K562 (cell line): ENCODE data around the gene KISS1R. TPM values are rescaled to one million over a fixed set of nuclear protein-coding genes. Genes with fewer than 3 reads are reported as not detected.

Experiments
- BRF1 ChIP-seq: IDR thresholded peaks from 3 replicates; pipeline ENCODE4 v1.6.1; 2011; ENCODE audit warnings: borderline replicate concordance, mild to moderate bottlenecking; ENCODE audit not compliant: insufficient read length; ENCODE audit errors: extremely low read depth
- CBX3 ChIP-seq, 2 experiments: IDR thresholded peaks; 1 replicate in 1 of 2; 2 replicates in 1 of 2; pipeline ENCODE4 v1.6.1; 2012; ENCODE audit warnings: inconsistent platforms in 2 of 2, low read length in 2 of 2, borderline replicate concordance in 1 of 2, control low read depth in 1 of 2
- PHB ChIP-seq: fragments of 250-450 bp; sonication (Bioruptor Pico); IDR thresholded peaks from 2 replicates; pipeline ENCODE4 v1.5.0; 2021
- ZSCAN32 ChIP-seq: fragments of 450-650 bp; formaldehyde crosslinking; IDR thresholded peaks from 2 replicates; pipeline ENCODE4 v1.4.0; 2020; ENCODE audit warnings: mild to moderate bottlenecking, moderate library complexity
- polyA plus RNA-seq, 8 experiments: library from polyadenylated mRNA; depleted of rRNA in 4 of 8; stranded (reverse) in 5 of 8; unstranded in 3 of 8; fragments of >200 nt; fragmentation: Nextera tagmentation in 2 of 8; fragmentation: Illumina TruSeq in 1 of 8; extraction: Ambion mirVana in 2 of 8; extraction: Trizol in 1 of 8; gene quantifications; 2 replicates each; pipeline versions ENCODE4 v1.2.1 to v1.2.3, GENCODE V29; 2011 to 2014; ENCODE audit warnings: inconsistent platforms in 1 of 8, missing spikeins in 1 of 8
- total RNA-seq, 7 experiments: library from RNA; depleted of rRNA in 6 of 7; stranded (reverse); fragments of >200 nt in 6 of 7; fragmentation: Illumina TruSeq in 2 of 7; extraction: Trizol in 2 of 7; gene quantifications; 2 replicates each; pipeline versions ENCODE4 v1.2.1 to v1.2.3, GENCODE V29; 2011 to 2021; ENCODE audit warnings: low replicate concordance in 1 of 7
- TF ChIP-seq, protein P1 (sequence below): fragments of 450-650 bp; IDR thresholded peaks from 2 replicates; pipeline ENCODE4 v1.6.1; 2018; ENCODE audit not compliant: partially characterized antibody
- TF ChIP-seq, protein P2 (sequence below): fragments of 450-650 bp; IDR thresholded peaks from 2 replicates; pipeline ENCODE4 v1.6.1; 2017; ENCODE audit warnings: mild to moderate bottlenecking, moderate library complexity
- TF ChIP-seq, protein P3 (sequence below): fragments of 200-800 bp; sonication (Bioruptor generic); IDR thresholded peaks from 2 replicates; pipeline ENCODE4 v1.6.1; 2017; ENCODE audit warnings: missing genetic modification characterization, missing compliant biosample characterization
- TF ChIP-seq, protein P4 (sequence below): IDR thresholded peaks from 2 replicates; pipeline ENCODE4 v1.6.1; 2012; ENCODE audit warnings: low read depth, low read length, improper control_type of control experiment, borderline replicate concordance
- TF ChIP-seq, protein P5 (sequence below): fragments of 250-450 bp; sonication (Bioruptor Pico); IDR thresholded peaks from 2 replicates; pipeline ENCODE4 v1.4.0; 2020; ENCODE audit warnings: mild to moderate bottlenecking, moderate library complexity, borderline replicate concordance
- TF ChIP-seq, protein P6 (sequence below): fragments of 450-650 bp; IDR thresholded peaks from 2 replicates; pipeline ENCODE4 v1.6.1; 2014; ENCODE audit warnings: low read depth, mild to moderate bottlenecking, moderate library complexity, borderline replicate concordance

KISS1R gene
- total and polyA plus RNA-seq, 9 of the 15 experiments (the other 6 are each of a cell fraction or from before 2014, with no cell fraction given) = 0.37 to 39.4 (median 2.0) TPM

DNA sequence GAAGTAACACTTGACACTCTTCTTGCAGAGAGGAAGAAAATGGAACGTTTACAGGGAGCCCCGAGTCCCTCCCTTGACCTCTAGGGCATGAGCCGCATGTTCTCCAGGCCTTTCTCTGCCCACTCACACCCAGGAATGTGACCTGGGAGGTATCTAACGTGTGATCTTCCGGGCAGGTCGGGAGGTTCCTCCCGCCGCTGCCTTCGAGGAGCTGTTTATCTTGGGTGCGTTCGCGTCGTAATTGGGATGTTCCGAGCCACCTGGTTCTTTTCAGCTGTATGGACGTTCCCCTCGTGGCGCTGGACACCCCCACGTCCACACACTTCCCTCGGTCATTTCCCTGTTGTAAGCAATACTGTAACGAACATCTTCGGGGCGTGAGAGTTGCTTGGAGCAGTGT lies 22.3 kb downstream of the KISS1R start (continued):
- TF ChIP-seq, protein P1, sequence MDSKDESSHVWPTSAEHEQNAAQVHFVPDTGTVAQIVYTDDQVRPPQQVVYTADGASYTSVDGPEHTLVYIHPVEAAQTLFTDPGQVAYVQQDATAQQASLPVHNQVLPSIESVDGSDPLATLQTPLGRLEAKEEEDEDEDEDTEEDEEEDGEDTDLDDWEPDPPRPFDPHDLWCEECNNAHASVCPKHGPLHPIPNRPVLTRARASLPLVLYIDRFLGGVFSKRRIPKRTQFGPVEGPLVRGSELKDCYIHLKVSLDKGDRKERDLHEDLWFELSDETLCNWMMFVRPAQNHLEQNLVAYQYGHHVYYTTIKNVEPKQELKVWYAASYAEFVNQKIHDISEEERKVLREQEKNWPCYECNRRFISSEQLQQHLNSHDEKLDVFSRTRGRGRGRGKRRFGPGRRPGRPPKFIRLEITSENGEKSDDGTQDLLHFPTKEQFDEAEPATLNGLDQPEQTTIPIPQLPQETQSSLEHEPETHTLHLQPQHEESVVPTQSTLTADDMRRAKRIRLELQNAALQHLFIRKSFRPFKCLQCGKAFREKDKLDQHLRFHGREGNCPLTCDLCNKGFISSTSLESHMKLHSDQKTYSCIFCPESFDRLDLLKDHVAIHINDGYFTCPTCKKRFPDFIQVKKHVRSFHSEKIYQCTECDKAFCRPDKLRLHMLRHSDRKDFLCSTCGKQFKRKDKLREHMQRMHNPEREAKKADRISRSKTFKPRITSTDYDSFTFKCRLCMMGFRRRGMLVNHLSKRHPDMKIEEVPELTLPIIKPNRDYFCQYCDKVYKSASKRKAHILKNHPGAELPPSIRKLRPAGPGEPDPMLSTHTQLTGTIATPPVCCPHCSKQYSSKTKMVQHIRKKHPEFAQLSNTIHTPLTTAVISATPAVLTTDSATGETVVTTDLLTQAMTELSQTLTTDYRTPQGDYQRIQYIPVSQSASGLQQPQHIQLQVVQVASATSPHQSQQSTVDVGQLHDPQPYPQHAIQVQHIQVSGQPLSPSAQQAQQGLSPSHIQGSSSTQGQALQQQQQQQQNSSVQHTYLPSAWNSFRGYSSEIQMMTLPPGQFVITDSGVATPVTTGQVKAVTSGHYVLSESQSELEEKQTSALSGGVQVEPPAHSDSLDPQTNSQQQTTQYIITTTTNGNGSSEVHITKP = peak; percentile 12
- no peak for TF ChIP-seq BRF1
- TF ChIP-seq, protein P2, sequence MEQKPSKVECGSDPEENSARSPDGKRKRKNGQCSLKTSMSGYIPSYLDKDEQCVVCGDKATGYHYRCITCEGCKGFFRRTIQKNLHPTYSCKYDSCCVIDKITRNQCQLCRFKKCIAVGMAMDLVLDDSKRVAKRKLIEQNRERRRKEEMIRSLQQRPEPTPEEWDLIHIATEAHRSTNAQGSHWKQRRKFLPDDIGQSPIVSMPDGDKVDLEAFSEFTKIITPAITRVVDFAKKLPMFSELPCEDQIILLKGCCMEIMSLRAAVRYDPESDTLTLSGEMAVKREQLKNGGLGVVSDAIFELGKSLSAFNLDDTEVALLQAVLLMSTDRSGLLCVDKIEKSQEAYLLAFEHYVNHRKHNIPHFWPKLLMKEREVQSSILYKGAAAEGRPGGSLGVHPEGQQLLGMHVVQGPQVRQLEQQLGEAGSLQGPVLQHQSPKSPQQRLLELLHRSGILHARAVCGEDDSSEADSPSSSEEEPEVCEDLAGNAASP = no peak
- TF ChIP-seq, protein P3, sequence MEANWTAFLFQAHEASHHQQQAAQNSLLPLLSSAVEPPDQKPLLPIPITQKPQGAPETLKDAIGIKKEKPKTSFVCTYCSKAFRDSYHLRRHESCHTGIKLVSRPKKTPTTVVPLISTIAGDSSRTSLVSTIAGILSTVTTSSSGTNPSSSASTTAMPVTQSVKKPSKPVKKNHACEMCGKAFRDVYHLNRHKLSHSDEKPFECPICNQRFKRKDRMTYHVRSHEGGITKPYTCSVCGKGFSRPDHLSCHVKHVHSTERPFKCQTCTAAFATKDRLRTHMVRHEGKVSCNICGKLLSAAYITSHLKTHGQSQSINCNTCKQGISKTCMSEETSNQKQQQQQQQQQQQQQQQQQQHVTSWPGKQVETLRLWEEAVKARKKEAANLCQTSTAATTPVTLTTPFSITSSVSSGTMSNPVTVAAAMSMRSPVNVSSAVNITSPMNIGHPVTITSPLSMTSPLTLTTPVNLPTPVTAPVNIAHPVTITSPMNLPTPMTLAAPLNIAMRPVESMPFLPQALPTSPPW = no peak
- no peak for TF ChIP-seq ZSCAN32 (CRISPR knock-in tag)
- 0 out of 3 replicates have a peak, but pooled peaks of 1 of the 2 experiments have one; percentile 25 for TF ChIP-seq CBX3 (IDR thresholded peaks at IDR 0.05; ENCODE audit: borderline replicate concordance in 1 of 2, low read length in 2 of 2)
- no peak for TF ChIP-seq PHB (CRISPR knock-in tag)
- TF ChIP-seq, protein P4, sequence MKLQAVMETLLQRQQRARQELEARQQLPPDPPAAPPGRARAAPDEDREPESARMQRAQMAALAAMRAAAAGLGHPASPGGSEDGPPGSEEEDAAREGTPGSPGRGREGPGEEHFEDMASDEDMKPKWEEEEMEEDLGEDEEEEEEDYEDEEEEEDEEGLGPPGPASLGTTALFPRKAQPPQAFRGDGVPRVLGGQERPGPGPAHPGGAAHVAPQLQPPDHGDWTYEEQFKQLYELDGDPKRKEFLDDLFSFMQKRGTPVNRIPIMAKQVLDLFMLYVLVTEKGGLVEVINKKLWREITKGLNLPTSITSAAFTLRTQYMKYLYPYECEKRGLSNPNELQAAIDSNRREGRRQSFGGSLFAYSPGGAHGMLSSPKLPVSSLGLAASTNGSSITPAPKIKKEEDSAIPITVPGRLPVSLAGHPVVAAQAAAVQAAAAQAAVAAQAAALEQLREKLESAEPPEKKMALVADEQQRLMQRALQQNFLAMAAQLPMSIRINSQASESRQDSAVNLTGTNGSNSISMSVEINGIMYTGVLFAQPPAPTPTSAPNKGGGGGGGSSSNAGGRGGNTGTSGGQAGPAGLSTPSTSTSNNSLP = no peak
- TF ChIP-seq, protein P5, sequence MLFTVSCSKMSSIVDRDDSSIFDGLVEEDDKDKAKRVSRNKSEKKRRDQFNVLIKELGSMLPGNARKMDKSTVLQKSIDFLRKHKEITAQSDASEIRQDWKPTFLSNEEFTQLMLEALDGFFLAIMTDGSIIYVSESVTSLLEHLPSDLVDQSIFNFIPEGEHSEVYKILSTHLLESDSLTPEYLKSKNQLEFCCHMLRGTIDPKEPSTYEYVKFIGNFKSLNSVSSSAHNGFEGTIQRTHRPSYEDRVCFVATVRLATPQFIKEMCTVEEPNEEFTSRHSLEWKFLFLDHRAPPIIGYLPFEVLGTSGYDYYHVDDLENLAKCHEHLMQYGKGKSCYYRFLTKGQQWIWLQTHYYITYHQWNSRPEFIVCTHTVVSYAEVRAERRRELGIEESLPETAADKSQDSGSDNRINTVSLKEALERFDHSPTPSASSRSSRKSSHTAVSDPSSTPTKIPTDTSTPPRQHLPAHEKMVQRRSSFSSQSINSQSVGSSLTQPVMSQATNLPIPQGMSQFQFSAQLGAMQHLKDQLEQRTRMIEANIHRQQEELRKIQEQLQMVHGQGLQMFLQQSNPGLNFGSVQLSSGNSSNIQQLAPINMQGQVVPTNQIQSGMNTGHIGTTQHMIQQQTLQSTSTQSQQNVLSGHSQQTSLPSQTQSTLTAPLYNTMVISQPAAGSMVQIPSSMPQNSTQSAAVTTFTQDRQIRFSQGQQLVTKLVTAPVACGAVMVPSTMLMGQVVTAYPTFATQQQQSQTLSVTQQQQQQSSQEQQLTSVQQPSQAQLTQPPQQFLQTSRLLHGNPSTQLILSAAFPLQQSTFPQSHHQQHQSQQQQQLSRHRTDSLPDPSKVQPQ (CRISPR knock-in tag) = no peak
- TF ChIP-seq, protein P6, sequence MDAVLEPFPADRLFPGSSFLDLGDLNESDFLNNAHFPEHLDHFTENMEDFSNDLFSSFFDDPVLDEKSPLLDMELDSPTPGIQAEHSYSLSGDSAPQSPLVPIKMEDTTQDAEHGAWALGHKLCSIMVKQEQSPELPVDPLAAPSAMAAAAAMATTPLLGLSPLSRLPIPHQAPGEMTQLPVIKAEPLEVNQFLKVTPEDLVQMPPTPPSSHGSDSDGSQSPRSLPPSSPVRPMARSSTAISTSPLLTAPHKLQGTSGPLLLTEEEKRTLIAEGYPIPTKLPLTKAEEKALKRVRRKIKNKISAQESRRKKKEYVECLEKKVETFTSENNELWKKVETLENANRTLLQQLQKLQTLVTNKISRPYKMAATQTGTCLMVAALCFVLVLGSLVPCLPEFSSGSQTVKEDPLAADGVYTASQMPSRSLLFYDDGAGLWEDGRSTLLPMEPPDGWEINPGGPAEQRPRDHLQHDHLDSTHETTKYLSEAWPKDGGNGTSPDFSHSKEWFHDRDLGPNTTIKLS = no peak
